ENCODE measurements around the gene SPRR2E.
A peak's percentile ranks its signal among the peaks of the same experiment; 100 is the strongest.
"Not testable (repeated sequence)": the region's sequence is repeated elsewhere in the genome, so short reads cannot be mapped to it uniquely, and the experiment has no call there.

SPRR2E gene

DNA sequence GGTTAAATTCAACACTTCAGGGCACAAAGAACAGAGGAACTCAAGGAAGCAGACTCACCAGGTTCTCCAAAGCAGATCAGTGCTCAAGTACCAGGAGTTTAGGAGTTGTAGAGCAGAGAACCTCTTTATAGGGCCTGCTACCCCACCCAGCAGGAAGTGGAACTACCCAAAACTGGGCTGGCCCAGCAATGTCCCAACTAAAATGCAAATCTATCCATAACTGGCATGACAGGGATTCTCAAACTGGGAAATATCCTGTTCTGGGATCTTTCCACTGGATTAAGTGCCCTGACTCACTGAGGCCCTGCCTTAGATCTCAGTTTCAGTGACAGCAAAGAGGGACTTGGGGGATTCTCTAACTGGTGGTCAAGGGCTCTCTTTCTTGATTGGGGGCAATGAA, at the start of gene SPRR2E:
Gene SPRR2E, minus strand, starts transcription at position 101 of the 400 bp plus-strand sequence. CDS start 775 bp downstream, outside the sequence.
- no peak for DNase-seq (ENCODE audit: low spot score)

DNA sequence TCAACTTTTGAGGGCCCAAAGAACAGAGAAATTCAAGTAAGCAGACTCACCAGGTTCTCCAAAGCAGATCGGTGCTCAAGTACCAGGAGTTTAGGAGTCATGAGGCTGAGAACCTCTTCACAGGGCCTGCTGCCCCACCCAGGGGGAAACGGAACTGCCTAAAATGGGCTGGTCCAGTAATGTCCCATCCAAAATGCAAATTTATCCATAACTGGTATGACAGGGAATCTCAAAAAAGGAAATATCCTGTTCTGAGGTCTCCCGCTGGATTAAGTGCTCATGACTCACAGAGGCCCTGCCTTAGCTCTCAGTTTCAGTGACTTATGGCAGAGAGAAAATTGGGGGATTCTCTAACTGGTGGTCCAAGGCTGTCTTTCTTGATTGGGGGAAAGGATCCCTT, 47.1 kb upstream of the SPRR2E start:
- DNase-seq (ENCODE audit: low spot score) = no peak

DNA sequence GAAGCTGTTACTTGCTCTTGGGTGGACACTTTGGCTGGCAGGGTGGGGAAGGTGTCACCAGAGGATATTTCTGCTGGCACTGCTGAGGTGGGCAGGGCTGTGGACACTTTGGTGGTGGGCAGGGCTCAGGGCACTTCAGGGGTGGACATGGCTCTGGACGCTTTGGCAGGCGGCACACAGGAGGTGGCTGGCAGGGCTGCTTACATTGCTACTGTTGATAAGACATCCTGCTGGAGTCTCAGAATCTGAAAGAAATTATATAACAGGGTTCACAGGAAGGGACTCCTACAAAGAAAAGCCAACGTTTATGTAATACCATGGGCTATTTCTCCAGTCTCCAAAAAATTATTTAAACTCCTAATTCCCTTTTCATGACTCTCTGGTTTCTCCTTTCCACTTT, 46.2 kb upstream of the SPRR2E start:
- DNase-seq (ENCODE audit: low spot score) = no peak

DNA sequence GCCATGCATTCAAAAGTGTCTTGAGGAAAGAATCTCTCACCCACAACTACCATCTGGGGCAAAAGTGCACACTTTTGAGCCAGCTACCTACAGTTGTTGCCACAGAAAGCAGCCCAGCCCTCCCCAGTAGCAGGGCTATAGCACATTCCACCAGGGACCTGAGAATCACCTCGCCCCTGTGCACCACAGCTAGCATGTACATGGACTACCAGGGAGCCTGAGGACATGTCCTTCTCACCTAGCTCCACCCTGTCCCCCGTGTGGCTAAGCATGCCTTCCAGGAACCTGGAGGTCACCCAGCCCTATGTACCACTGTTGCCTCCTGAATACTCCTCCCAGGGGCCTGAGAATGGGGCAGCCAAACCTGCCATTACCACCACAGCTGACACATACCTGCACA, 39.4 kb upstream of the SPRR2E start:
- DNase-seq (ENCODE audit: low spot score) = no peak

DNA sequence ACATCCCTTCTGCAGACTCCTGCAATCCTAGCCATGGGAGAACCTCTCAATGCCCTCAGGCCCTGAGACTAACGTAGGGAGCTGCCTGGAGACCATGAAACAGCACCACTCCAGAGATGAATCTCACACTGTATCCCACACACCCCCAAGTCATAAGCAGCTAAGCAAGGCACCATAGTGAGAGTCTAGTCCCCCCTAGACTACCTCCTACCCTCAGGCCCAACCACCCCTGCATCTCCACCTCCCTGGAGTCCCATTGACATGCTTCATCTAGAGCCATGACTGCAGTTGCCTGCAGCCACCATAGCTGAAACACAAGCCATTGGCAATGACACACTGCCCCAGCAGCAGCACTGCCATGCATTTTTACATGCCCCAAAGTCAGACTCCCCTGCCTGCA, 38.9 kb upstream of the SPRR2E start:
- no peak for DNase-seq (ENCODE audit: low spot score)

DNA sequence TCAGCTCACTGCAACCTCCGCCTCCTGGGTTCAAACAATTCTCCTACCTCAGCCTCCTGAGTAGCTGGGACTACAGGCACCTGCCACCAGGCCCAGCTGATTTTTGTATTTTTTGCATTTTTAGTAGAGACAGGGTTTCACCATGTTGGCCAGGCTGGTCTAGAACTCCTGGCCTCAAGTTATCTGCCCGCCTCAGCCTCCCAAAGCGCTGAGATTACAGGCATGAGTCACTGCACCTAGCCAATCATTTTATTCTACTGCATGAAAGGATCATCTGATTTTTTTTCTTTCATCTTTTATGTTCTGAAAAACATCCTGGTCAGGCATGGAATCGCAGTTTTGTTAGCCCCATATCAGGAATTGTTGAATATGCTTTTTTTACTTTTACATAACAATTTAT, 34.4 kb upstream of the SPRR2E start:
- not testable (repeated sequence) for DNase-seq (ENCODE audit: low spot score)

DNA sequence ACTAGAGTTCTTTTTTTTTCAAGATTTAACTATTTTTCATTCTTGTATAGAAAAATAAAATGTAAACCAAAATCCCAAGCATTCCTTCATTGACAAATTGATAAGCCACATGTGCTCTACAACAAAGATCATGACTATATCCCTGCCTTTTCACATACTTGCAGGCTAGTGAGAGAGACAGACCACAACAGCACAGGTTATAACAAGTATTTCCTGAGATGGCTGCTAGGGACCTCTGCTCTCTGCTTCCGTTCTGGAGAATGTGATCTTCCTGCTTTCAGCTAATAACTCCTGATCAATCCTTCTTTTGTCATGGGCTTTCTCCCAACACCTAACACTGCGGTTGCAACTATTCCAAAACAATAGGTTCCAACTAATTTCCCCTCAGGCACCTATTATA, 33.0 kb upstream of the SPRR2E start:
- DNase-seq (ENCODE audit: low spot score) = no peak

DNA sequence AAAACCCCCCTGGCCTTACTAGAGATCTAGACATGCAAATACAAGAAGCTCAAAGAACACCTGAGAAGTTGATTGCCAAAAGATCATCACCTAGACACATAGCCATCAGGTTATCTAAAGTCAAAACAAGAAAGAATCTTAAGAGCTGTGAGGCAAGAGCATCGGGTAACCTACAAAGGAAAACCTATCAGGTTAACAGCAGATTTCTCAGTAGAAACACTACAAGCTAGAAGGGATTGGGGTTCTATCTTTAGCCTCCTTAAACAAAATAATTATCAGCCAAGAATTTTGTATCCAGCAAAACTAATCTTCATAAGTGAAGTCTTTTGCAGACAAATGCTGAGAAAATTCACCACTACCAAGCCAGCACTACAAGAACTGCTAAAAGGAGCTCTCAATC, 31.2 kb upstream of the SPRR2E start:
- no peak for DNase-seq (ENCODE audit: low spot score)

DNA sequence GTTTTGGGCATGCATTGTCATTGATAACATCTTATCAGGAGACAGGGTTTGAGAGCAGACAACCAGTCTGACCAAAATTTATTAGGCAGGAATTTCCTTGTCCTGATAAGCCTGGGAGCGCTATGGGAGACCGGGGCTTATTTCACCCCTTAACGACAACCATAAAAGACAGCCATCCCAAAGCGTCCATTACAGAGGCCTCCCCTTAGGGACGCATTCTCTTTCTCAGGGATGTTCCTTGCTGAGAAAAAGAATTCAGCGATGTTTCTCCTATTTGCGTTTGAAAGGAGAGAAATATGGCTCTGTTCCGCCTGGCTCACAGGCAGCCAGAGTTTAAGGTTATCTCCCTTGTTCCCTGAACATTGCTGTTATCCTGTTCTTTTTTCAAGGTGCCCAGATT, 29.5 kb upstream of the SPRR2E start:
- not testable (repeated sequence) for DNase-seq (ENCODE audit: low spot score)

DNA sequence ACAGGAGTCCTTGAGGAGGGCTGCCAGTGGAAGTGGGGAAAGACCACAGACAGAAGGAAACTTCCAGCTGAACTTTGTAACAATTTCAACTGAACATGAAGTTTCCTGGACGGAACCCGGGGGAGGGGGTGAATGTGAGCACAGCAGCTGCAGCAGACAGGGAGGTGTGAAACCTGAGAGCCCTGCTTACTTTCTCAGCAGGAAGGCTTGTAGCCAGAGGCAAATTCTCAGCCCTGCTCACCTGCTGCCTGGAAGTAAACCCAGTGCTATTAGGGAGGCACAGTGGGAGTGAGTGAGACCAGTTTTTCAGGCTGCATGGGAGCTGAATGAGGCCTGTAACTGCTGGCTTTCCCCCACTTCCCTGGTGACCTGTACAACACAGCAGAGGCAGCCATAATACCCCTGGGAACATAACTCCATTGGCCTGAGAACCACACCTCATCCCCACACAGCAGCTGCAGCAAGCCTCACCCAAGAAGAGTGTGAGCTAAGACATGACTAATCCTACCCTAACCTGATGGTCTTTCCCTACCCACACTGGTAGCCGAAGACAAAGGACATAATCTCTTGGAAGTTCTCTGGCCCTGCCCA, 28.6 kb upstream of the SPRR2E start:
- no peak for DNase-seq (ENCODE audit: low spot score)

DNA sequence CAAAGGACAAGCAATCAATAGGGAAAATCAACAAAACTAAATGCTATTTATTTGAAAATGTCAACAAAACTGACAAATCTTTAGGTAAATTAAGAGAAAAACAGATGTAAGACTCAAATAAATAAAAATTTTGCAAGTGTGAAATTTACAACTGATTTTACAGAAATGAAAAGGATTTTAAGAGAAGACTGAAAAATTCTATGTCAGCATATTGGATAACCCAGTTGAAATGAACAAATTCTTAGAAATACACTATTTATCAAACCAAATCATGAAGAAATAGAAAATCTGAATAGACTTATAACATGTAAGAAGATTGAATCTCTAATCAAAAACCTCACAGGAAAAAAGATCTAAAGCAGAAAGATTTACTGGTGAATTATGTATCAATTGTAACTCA, 26.6 kb upstream of the SPRR2E start:
- no peak for DNase-seq (ENCODE audit: low spot score)

DNA sequence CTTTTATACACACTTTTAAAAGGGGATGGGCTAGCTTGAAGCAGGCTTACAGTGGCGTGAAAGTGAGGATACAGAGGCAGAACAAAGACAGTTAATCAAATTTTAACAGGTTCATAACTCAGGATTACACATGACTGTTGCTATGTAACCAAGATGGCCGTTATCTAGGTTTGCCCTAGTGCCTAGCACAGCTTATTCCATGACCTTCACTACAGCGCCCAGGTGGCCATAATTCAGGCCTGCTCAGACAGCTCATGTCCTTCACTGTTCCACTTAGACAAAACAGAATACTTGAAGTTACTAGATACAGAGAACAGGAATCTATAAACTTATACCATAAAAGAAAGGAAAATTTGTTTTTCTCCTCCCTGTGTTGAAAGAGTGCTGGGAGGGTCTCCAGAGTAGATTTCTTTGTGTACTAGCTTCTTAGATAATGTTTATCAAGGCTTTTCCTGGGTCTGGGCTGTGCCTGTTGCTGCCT, 25.2 kb upstream of the SPRR2E start:
- peak; percentile 47 for DNase-seq (ENCODE audit: low spot score)

DNA sequence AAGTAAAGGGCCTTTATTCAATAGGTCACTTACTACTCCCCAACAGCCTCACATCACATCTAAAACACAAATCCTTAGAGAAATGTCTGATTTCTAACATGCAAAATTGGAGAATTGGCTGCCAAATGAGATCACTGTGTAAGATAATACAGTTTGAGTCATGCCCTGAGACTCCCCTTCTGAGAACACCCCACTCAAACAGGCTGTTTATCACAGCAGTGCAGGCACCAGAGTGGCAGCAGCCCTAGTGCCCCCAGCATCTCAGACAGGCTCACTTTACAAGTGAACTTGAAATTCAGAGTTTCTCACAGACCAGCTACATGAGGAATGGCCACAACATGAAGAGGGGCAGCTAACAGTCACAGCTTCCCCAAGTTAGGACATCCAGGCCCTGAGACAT, 20.9 kb upstream of the SPRR2E start:
- DNase-seq (ENCODE audit: low spot score) = peak; percentile 35

DNA sequence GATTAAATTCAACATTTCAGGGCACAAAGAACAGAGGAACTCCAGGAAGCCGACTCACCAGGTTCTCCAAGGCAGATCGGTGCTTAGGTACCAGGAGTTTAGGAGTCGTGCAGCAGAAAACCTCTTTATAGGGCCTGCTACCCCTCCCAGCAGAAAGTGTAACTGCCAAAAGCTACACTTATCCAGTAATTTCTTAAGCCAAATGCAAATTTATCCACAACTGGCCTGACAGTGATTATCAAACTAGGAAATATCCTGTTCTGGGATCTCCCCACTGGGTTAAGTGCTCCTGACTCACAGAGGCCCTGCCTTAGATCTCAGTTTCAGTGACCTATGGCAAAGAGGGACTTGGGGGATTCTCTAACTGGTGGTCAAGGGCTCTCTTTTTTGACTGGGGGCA, 19.1 kb upstream of the SPRR2E start, which contains the start of gene SPRR2F:
Gene SPRR2F, minus strand, starts transcription at position 101 of the 400 bp plus-strand sequence. CDS start 783 bp downstream, outside the sequence.
- no peak for DNase-seq (ENCODE audit: low spot score)

DNA sequence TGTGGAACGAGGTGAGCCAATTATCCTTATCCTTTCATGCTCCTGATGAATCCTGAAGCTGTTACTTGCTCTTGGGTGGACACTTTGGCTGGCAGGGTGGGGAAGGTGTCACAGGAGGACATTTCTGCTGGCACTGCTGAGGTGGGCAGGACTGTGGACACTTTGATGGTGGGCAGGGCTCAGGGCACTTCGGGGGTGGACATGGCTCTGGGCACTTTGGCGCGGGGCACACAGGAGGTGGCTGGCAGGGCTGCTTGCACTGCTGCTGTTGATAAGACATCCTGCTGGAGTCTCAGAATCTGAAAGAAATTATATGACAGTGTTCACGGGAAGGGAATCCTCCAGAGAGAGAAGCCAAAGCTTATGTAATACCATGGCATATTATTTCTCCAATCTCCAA, 18.1 kb upstream of the SPRR2E start:
- not testable (repeated sequence) for DNase-seq (ENCODE audit: low spot score)

DNA sequence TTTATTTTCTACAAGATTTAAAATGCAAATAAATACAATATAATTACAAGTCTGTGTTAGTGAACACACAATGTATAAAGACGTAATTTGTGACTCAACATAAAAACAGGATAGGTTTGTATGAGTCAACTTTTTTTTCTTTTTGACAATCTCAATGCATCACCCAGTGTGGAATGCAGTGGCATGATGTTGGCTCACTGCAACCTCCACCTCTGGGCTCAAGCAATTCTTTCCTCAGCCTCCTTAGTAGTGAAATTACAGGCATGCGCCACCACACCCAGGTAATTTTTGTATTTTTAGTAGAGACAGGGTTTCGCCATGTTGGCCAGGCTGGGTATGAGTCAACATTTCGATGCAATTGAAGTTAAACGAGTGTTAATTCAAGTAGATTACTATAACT, 5.9 kb upstream of the SPRR2E start:
- no peak for DNase-seq (ENCODE audit: low spot score)

DNA sequence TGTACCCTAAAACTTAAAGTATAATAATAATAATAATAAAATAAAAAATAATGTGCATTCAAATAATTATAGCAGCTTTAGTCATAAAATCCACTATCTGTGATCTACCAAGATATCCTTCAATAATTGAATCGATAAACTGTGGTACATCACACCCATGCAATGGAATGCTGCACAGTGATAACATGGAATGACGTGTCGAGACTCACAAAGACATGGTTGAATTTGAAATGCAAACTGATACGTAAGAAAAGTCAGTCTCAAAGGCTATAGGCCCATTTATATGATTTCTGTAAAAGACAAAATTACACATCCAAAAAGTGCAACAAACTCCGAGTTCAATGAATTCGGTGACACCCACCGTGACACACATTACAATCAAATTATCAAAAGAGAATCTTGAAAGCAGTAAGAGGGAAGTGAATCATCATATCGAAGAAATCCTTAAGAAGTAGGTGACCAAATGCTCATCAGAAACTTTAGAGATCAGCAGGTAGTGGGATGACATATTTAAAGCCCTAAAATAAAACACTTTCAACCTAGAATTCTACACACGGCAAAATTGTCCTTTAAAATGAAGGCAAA, 5.2 kb upstream of the SPRR2E start:
- no peak for DNase-seq (ENCODE audit: low spot score)

DNA sequence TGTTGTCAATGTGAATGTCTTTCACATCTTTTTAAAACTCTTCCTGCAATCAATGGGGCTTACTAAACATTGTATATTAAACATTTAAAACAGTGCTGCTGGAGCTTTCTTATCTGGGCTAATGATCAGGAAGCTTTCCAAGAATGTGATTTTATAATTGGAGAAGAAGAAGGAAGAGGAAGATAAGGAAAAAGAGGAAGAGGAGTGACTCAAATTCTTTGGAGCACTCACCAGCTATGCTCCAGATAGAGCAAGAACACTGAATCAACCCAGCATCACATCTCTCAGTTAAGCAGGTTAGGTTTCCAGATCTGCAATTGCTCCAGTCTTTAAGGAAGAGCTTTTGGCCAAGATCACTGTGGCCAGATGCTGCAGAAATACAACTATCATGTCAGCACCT, 1.4 kb upstream of the SPRR2E start:
- no peak for DNase-seq (ENCODE audit: low spot score)

DNA sequence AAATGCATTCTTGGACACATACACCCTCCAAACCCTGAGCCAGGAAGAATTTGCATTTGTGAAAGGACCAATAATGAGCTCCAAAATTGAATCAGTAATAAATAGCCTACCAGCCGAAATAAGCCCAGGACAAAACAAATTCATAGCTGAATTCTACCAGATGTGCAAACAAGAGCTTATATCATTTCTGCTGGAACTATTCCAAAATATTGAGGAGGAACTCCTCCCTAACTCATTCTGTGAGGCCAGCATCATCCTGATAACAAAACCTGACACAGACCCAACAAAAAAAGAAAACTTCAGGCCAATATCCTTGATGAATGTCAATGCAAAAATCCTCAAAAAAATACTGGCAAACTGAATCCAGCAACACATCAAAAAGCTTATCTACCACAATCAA, 6.7 kb downstream of the SPRR2E start:
- peak; percentile 51 for DNase-seq (ENCODE audit: low spot score)

DNA sequence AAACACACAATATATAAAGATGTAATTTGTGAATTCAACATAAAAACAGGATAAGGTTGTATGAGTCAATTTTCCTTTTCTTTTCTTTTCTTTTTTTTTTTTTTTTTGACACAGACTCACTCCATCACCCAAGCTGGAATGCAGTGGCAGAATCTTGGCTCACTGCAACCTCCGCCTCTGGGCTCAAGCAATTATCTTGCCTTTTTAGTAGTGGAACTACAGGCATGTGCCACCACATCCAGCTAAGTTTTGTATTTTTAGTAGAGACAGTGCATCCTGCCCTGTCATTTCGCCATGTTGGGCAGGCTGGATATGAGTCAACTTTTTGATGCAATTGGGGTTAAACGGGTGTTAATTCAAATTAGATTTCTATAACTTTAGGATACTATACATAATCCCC, 12.6 kb downstream of the SPRR2E start:
- DNase-seq (ENCODE audit: low spot score) = no peak

DNA sequence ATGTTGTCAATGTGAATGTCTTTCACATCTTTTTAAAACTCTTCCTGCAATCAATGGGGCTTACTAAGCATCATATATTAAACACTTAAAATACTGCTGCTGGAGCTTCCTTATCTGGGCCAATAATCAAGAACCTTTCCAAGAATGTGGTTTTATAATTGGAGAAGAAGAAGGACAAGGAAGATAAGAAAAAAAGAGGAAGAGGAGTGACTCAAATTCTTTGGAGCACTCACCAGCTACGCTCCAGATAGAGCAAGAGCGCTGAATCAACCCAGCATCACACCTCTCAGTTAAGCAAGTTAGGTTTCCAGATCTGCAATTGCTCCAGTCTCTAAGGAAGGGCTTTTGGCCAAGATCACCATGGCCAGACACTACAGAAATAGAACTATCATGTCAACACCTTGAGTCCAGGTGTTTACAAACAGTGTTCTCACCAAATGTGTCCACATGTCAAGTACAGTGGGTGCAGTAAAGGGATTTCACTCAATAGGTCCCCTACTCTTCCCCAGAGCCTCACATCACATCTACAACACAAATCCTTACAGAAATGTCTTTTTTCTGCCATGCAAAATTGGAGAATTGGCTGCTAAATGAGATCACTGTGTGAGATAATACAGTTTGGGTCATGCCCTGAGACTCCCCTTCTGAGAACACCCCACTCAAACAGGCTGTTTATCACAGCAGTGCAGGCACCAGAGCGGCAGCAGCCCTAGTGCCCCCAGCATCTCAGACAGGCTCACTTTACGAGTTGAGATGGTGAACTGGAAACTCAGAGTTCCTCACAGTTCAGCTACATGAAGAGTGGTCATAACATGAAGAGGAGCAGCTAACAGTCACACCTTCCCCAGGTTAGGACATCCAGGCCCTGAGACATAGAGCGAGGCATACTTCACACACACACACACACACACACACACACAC, 21.3 kb downstream of the SPRR2E start:
- DNase-seq (ENCODE audit: low spot score) = peak; percentile 17

DNA sequence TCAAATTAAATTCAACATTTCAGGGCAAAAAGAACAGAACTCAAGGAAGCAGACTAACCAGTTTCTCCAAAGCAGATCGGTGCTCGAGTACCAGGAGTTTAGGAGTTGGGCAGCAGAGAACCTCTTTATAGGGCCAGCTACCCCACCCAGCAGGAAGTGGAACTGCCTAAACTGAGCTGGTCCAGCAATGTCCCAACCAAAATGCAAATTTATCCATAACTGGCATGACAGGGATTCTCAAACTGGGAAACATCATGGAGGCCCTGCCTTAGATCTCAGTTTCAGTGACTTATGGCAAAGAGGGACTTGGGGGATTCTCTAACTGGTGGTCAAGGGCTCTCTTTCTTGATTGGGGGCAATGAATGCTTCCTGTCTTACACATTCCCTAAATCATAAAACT, 22.8 kb downstream of the SPRR2E start, which contains the start of gene SPRR2B:
Gene SPRR2B, minus strand, starts transcription at position 101 of the 400 bp plus-strand sequence. CDS start 772 bp downstream, outside the sequence.
- DNase-seq (ENCODE audit: low spot score) = no peak

DNA sequence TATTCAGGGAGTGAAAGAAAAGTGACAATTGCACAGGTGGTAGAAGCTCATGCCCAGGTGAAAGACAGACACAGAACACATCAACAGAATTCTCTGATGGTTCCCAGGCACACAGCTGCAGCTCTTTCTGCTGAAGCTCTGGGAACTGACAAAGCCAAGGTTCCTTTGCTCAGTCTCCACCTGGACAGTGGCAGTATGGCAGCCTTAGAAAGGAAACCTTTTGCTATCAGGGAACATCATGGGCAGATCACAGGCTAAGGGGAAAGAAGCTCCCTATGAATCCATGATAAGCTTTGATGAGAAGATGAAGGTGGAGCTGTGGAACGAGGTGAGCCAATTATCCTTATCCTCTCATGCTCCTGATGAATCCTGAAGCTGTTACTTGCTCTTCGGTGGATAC, 24.1 kb downstream of the SPRR2E start:
- no peak for DNase-seq (ENCODE audit: low spot score)

Measured in hematopoietic multipotent progenitor cell treated with erythropoietin and hydrocortisone succinate and interleukin-3 and kit ligand, for 15 days (in vitro differentiated cells).